Activated naive CD8-positive, alpha-beta T cell treated with anti-CD3 and anti-CD28 coated beads, Interleukin-2, amount 10 ng/mL, durations not matched to agents 7 days and 5 days (primary cell): ENCODE results near the gene HCFC2. TPM values are rescaled to one million over a fixed set of nuclear protein-coding genes. Genes with fewer than 3 reads are reported as not detected.

Experiments
- total RNA-seq, 2 experiments: library from RNA; stranded (reverse); gene quantifications; one replicate each; pipeline ENCODE4 v1.2.3, GENCODE V29; 2021

Gene HCFC2
- total RNA-seq, 2 experiments from 2014 or later: 12.7 to 13.5 TPM

Other genes starting within 250 kb of the HCFC2 start
- gene NT5DC3, start 223.3 kb upstream of the HCFC2 start, total RNA-seq: 1 to 10 TPM; 3.4 to 4.1 TPM
- gene HSP90B1, start 134.1 kb upstream of the HCFC2 start, total RNA-seq: 100 to 1,000 TPM; 279 to 304 TPM
- 10 to 100 TPM; 32.5 to 37.6 TPM for gene TDG, start 98.7 kb upstream of the HCFC2 start, total RNA-seq
- not detected for gene GLT8D2, start 14.3 kb upstream of the HCFC2 start, total RNA-seq
- gene NFYB, start 73.7 kb downstream of the HCFC2 start, total RNA-seq: 10 to 100 TPM; 24.8 to 28.5 TPM
- gene TXNRD1, start 151.2 kb downstream of the HCFC2 start, total RNA-seq: 10 to 100 TPM; 89.0 to 89.5 TPM
- gene EID3, start 239.2 kb downstream of the HCFC2 start, total RNA-seq: 1 to 10 TPM; 6.9 to 7.3 TPM